Liver (tissue), 9 donors: Measurements from ENCODE around the gene CEP131. TPM values are rescaled to one million over a fixed set of nuclear protein-coding genes. Genes with fewer than 3 reads are reported as not detected.

Experiments
- DNase-seq: peaks from one replicate; pipeline ENCODE4 v3.0.0-alpha.2; 2017; ENCODE audit warnings: low spot score
- H3K27ac ChIP-seq, 2 donors: one replicate each; pipeline ENCODE4 v1.7.0; 2013; ENCODE audit warnings: inconsistent platforms in 2 of 2, low read length in 2 of 2, control low read depth in 1 of 2, low read depth in 1 of 2, mild to moderate bottlenecking in 1 of 2
- H3K27me3 ChIP-seq, 4 donors: one replicate each; pipeline versions ENCODE4 v1.6.1 to v1.7.0; 2013; ENCODE audit warnings: low read length in 3 of 4, inconsistent platforms in 1 of 4, mild to moderate bottlenecking in 1 of 4, moderate library complexity in 1 of 4; ENCODE audit not compliant: control insufficient read depth in 4 of 4, insufficient read depth in 4 of 4
- H3K36me3 ChIP-seq, 4 donors: one replicate each; pipeline versions ENCODE4 v1.6.1 to v1.7.0; 2013; ENCODE audit warnings: low read length in 3 of 4, mild to moderate bottlenecking in 3 of 4, low read depth in 1 of 4, moderate library complexity in 1 of 4; ENCODE audit not compliant: control insufficient read depth in 4 of 4, insufficient read depth in 3 of 4
- H3K4me1 ChIP-seq, 4 donors: one replicate each; pipeline versions ENCODE4 v1.6.1 to v1.7.0; 2013; ENCODE audit warnings: low read length in 3 of 4, mild to moderate bottlenecking in 3 of 4, moderate library complexity in 1 of 4; ENCODE audit not compliant: control insufficient read depth in 4 of 4, insufficient read depth in 4 of 4
- H3K4me3 ChIP-seq, 3 donors: one replicate each; pipeline versions ENCODE4 v1.6.1 to v1.7.0; 2013; ENCODE audit warnings: low read length in 3 of 3, control low read depth in 1 of 3, low read depth in 1 of 3, mild to moderate bottlenecking in 1 of 3
- H3K9ac ChIP-seq, 2 donors: one replicate each; pipeline ENCODE4 v1.7.0; 2013; ENCODE audit warnings: low read length in 2 of 2, mild to moderate bottlenecking in 2 of 2, moderate library complexity in 2 of 2, control low read depth in 1 of 2, low read depth in 1 of 2
- H3K9me3 ChIP-seq, 4 donors: one replicate each; pipeline versions ENCODE4 v1.6.1 to v1.7.0; 2013; ENCODE audit warnings: low read length in 3 of 4; ENCODE audit not compliant: control insufficient read depth in 4 of 4
- ATF3 ChIP-seq: IDR thresholded peaks from 2 replicates; pipeline ENCODE4 v1.6.1; 2016; ENCODE audit warnings: antibody characterized with exemption
- CTCF ChIP-seq: fragments of 150-350 bp; IDR thresholded peaks from 2 replicates; pipeline ENCODE4 v1.5.1; 2017; ENCODE audit warnings: improper control_type of control experiment, low read depth, low read length; ENCODE audit not compliant: missing input control
- EGR1 ChIP-seq, 2 donors: IDR thresholded peaks; 2 replicates each; pipeline ENCODE4 v1.6.1; 2016 to 2018; ENCODE audit warnings: antibody characterized with exemption in 2 of 2, low read depth in 2 of 2
- FOXA2 ChIP-seq: IDR thresholded peaks from 2 replicates; pipeline ENCODE4 v1.6.1; 2016; ENCODE audit warnings: antibody characterized with exemption
- GABPA ChIP-seq, 2 donors: IDR thresholded peaks in 1 of 2; conservative IDR thresholded peaks in 1 of 2; 2 replicates each; pipeline ENCODE4 v1.6.1; 2016; ENCODE audit warnings: antibody characterized with exemption in 2 of 2, mild to moderate bottlenecking in 1 of 2, moderate library complexity in 1 of 2
- HNF4A ChIP-seq, 2 donors: conservative IDR thresholded peaks; 2 replicates each; pipeline ENCODE4 v1.6.1; 2016; ENCODE audit warnings: antibody characterized with exemption in 2 of 2, mild to moderate bottlenecking in 2 of 2
- JUND ChIP-seq, 2 donors: IDR thresholded peaks; 2 replicates each; pipeline ENCODE4 v1.6.1; 2016; ENCODE audit warnings: antibody characterized with exemption in 2 of 2
- MAX ChIP-seq: IDR thresholded peaks from 2 replicates; pipeline ENCODE4 v1.6.1; 2016; ENCODE audit warnings: antibody characterized with exemption
- NR2F2 ChIP-seq: IDR thresholded peaks from 2 replicates; pipeline ENCODE4 v1.6.1; 2016; ENCODE audit warnings: antibody characterized with exemption
- RAD21 ChIP-seq, 2 donors: IDR thresholded peaks; 2 replicates each; pipeline ENCODE4 v1.6.1; 2016; ENCODE audit warnings: antibody characterized with exemption in 2 of 2, mild to moderate bottlenecking in 2 of 2
- REST ChIP-seq: IDR thresholded peaks from 2 replicates; pipeline ENCODE4 v1.6.1; 2016; ENCODE audit warnings: antibody characterized with exemption, mild to moderate bottlenecking
- RXRA ChIP-seq, 2 donors: IDR thresholded peaks; 2 replicates each; pipeline ENCODE4 v1.6.1; 2017 to 2018; ENCODE audit warnings: antibody characterized with exemption in 2 of 2, mild to moderate bottlenecking in 1 of 2
- TAF1 ChIP-seq: conservative IDR thresholded peaks from 2 replicates; pipeline ENCODE4 v1.6.1; 2016; ENCODE audit warnings: antibody characterized with exemption, mild to moderate bottlenecking
- YY1 ChIP-seq: IDR thresholded peaks from 2 replicates; pipeline ENCODE4 v1.6.1; 2016; ENCODE audit warnings: antibody characterized with exemption, mild to moderate bottlenecking
- ZBTB33 ChIP-seq: IDR thresholded peaks from 2 replicates; pipeline ENCODE4 v1.6.1; 2016; ENCODE audit warnings: antibody characterized with exemption
- WGBS: extraction: QIAGEN DNeasy Blood & Tissue Kit; methylation state at CpG from one replicate; pipeline ENCODE4 v1.1.7; 2013; 5-methylcytosine and 5-hydroxymethylcytosine counted together
- polyA plus RNA-seq, 2 donors: library from polyadenylated mRNA; stranded (reverse) in 1 of 2; unstranded in 1 of 2; fragments of 200-250 nt in 1 of 2; fragments of >200 nt in 1 of 2; fragmentation: Nextera tagmentation in 1 of 2; extraction: Ambion mirVana in 1 of 2; gene quantifications; one replicate each; pipeline versions ENCODE4 v1.2.1 to v1.2.3, GENCODE V29; 2013 to 2015
- total RNA-seq, 2 donors: library from RNA; depleted of rRNA; stranded (reverse); fragments of >200 nt; gene quantifications; one replicate each; pipeline ENCODE4 v1.2.3, GENCODE V29; 2014
- donor health status: healthy.
- donor health status: healthy.
- donor health status: healthy.
- donor health status: healthy.
- donor health status: healthy.

The CEP131 gene
- total and polyA plus RNA-seq, 4 donors = 0.71 to 6.3 (median 2.2) TPM

GRCh38 chr17:81179220-81179619 lies 43.5 kb downstream of the CEP131 start:
- Histone ChIP-seq H3K4me3 (no peak overlapping the region), H3K9ac (no peak overlapping the region), H3K27ac (no peak overlapping the region), H3K27me3 (no peaks in the 10 kb centered on the region), H3K9me3 (no peaks in the 10 kb centered on the region), H3K36me3 (no peaks in the 10 kb centered on the region), H3K4me1 (no peaks in the 10 kb centered on the region)
- TF ChIP-seq ATF3 = no peak
- no peak for TF ChIP-seq FOXA2
- no peak for TF ChIP-seq JUND (IDR thresholded peaks at IDR 0.05)
- TF ChIP-seq ZBTB33 = no peak
- no peak for TF ChIP-seq NR2F2
- no peak for TF ChIP-seq CTCF
- TF ChIP-seq TAF1 = no peak
- no peak for TF ChIP-seq RAD21 (IDR thresholded peaks at IDR 0.05)
- no peak for TF ChIP-seq MAX
- no peak for TF ChIP-seq RXRA (IDR thresholded peaks at IDR 0.05)
- DNase-seq = no peak
- 89% methylated on average over 9 of the region's 9 CpGs for WGBS

- no peaks in the 10 kb centered on the region for H3K4me1 ChIP-seq
- no peaks in the 10 kb centered on the region for H3K9me3 ChIP-seq
- no peaks in the 10 kb centered on the region for H3K27me3 ChIP-seq
- WGBS = 86% methylated on average over 25 of the region's 25 CpGs
- H3K36me3 ChIP-seq = no peaks in the 10 kb centered on the region
- no peak overlapping the region for H3K27ac ChIP-seq
- H3K4me3 ChIP-seq = no peak overlapping the region
- H3K9ac ChIP-seq = no peak overlapping the region
- no peak for DNase-seq
- TF ChIP-seq RXRA (IDR thresholded peaks at IDR 0.05) = no peak
- no peak for TF ChIP-seq GABPA (IDR thresholded peaks at IDR 0.05 in 1 of 2, conservative IDR thresholded peaks at IDR 0.05 in 1 of 2)
- no peak for TF ChIP-seq RAD21 (IDR thresholded peaks at IDR 0.05)
- TF ChIP-seq EGR1 (IDR thresholded peaks at IDR 0.05; ENCODE audit: low read depth in 2 of 2) = no peak
- TF ChIP-seq NR2F2 = no peak
- no peak for TF ChIP-seq JUND (IDR thresholded peaks at IDR 0.05)
- no peak for TF ChIP-seq ZBTB33
- no peak for TF ChIP-seq YY1
- no peak for TF ChIP-seq MAX
- TF ChIP-seq ATF3 = no peak
- no peak for TF ChIP-seq TAF1
- no peak for TF ChIP-seq REST
- no peak for TF ChIP-seq CTCF
- no peak for TF ChIP-seq HNF4A (conservative IDR thresholded peaks at IDR 0.05)
- no peak for TF ChIP-seq FOXA2
Observed at GRCh38 chr17:81178136-81179091, 44.4 kb downstream of the CEP131 start.
